Endothelial cell of umbilical vein (primary cell): ENCODE measurements around the gene SCYGR6. TPM values are rescaled to one million over a fixed set of nuclear protein-coding genes. Genes with fewer than 3 reads are reported as not detected.

Source experiments
- BruUV-seq: library from RNA; stranded (reverse); fragments of 400-500 nt; replicated peaks from 2 replicates; lab custom pipeline; 2021; lab: Mats Ljungman, UMichigan
- CTCF ChIA-PET: fragments of 300-600, 350-600 bp; sonication (Branson Sonifier 250); formaldehyde crosslinking; loops from one replicate; lab custom pipeline; 2021; ENCODE audit warnings: antibody characterized with exemption, inconsistent platforms; lab: Charles Lee
- POLR2A ChIA-PET: fragments of 300-600, 350-600 bp; sonication (Branson Sonifier 250); formaldehyde crosslinking; loops from one replicate; lab custom pipeline; 2021; ENCODE audit warnings: antibody characterized with exemption, inconsistent platforms; lab: Charles Lee
- DNase-seq: peaks from one replicate; pipeline ENCODE4 v3.0.0-alpha.2; 2011; ENCODE audit warnings: low read depth, low spot score
- FAIRE-seq: peaks from 2 replicates; lab custom pipeline; 2011; peaks lifted over from hg19 to GRCh38; lab: Jason Lieb, UNC
- H2AFZ ChIP-seq: 2 replicates; pipeline ENCODE4 v1.6.0; 2012; ENCODE audit warnings: low read depth, low read length, control low read depth, inconsistent platforms
- H3K27ac ChIP-seq: 2 replicates; pipeline ENCODE4 v1.5.1; 2011; ENCODE audit warnings: low read depth, mild to moderate bottlenecking, control low read depth, low read length, moderate library complexity; ENCODE audit not compliant: insufficient read depth
- H3K27me3 ChIP-seq, 2 experiments: 2 replicates each; pipeline versions ENCODE4 v1.6.0 to v1.6.1; 2011; ENCODE audit warnings: low read length in 2 of 2, mixed read lengths in 1 of 2; ENCODE audit not compliant: control insufficient read depth in 2 of 2, insufficient read depth in 2 of 2
- H3K36me3 ChIP-seq, 2 experiments: 2 replicates in 1 of 2; 3 replicates in 1 of 2; pipeline ENCODE4 v1.5.1; 2011; ENCODE audit warnings: low read length in 2 of 2, mild to moderate bottlenecking in 1 of 2, moderate library complexity in 1 of 2; ENCODE audit not compliant: control insufficient read depth in 2 of 2, insufficient read depth in 2 of 2; ENCODE audit errors: extremely low read depth in 1 of 2
- H3K4me1 ChIP-seq: 3 replicates; pipeline ENCODE4 v1.5.1; 2011; ENCODE audit warnings: mild to moderate bottlenecking, low read length; ENCODE audit not compliant: control insufficient read depth, insufficient read depth; ENCODE audit errors: extremely low read depth
- H3K4me2 ChIP-seq: 2 replicates; pipeline ENCODE4 v1.6.1; 2011; ENCODE audit warnings: low read length, control low read depth, mixed read lengths; ENCODE audit not compliant: insufficient read depth
- H3K4me3 ChIP-seq, 3 experiments: fragments of 200-600 bp in 1 of 3; sonication (generic), shearing (Covaris generic) in 1 of 3; replicated peaks in 1 of 3; 2 replicates each; pipeline ENCODE4 v1.5.1; 2011 to 2016; ENCODE audit warnings: control low read depth in 3 of 3, low read length in 3 of 3, mild to moderate bottlenecking in 2 of 3, inconsistent platforms in 1 of 3, low read depth in 1 of 3, moderate library complexity in 1 of 3; ENCODE audit not compliant: insufficient read depth in 1 of 3
- H3K79me2 ChIP-seq: 2 replicates; pipeline ENCODE4 v1.6.0; 2012; ENCODE audit warnings: low read length, inconsistent platforms; ENCODE audit not compliant: control insufficient read depth, insufficient read depth
- H3K9ac ChIP-seq: replicated peaks from 2 replicates; pipeline ENCODE3; 2011; ENCODE audit warnings: low read length, control low read depth; ENCODE audit not compliant: insufficient read depth; ENCODE audit errors: extremely low read depth
- H3K9me1 ChIP-seq: replicated peaks from 3 replicates; pipeline ENCODE4 v1.6.0; 2011; ENCODE audit warnings: mild to moderate bottlenecking, low read length; ENCODE audit not compliant: control insufficient read depth, insufficient read depth; ENCODE audit errors: extremely low read depth
- H3K9me3 ChIP-seq: replicated peaks from 2 replicates; pipeline ENCODE4 v1.5.1; 2012; ENCODE audit warnings: low read length, inconsistent platforms; ENCODE audit not compliant: control insufficient read depth, insufficient read depth
- H4K20me1 ChIP-seq: replicated peaks from 2 replicates; pipeline ENCODE3; 2011; ENCODE audit warnings: mild to moderate bottlenecking, low read length; ENCODE audit not compliant: control insufficient read depth, insufficient read depth; ENCODE audit errors: extremely low read depth
- CTCF ChIP-seq, 2 donors: IDR thresholded peaks; 1 replicate in 1 of 2; 2 replicates in 1 of 2; pipeline ENCODE4 v1.5.1; 2011; ENCODE audit warnings: low read length in 2 of 2, mild to moderate bottlenecking in 2 of 2, moderate library complexity in 2 of 2, control low read depth in 1 of 2, inconsistent platforms in 1 of 2, low read depth in 1 of 2; ENCODE audit not compliant: insufficient read depth in 1 of 2; ENCODE audit errors: extremely low read depth in 1 of 2
- EZH2 ChIP-seq: IDR thresholded peaks from 2 replicates; pipeline ENCODE4 v1.6.1; 2012; ENCODE audit warnings: borderline replicate concordance, low read depth, mild to moderate bottlenecking, moderate library complexity, low read length, inconsistent platforms; ENCODE audit not compliant: severe bottlenecking
- FOS ChIP-seq: IDR thresholded peaks from 2 replicates; pipeline ENCODE4 v1.6.1; 2011; ENCODE audit warnings: mild to moderate bottlenecking, low read length, moderate library complexity, borderline replicate concordance; ENCODE audit not compliant: insufficient read depth
- GATA2 ChIP-seq: IDR thresholded peaks from 2 replicates; pipeline ENCODE4 v1.7.0; 2011; ENCODE audit warnings: low read depth, mild to moderate bottlenecking, moderate library complexity, mixed read lengths, low read length; ENCODE audit not compliant: insufficient read length, insufficient read depth
- JUN ChIP-seq: IDR thresholded peaks from 2 replicates; pipeline ENCODE4 v1.6.1; 2011; ENCODE audit warnings: borderline replicate concordance, low read depth; ENCODE audit not compliant: insufficient read length, insufficient read depth
- MAX ChIP-seq: IDR thresholded peaks from 2 replicates; pipeline ENCODE4 v1.6.1; 2011; ENCODE audit not compliant: insufficient read depth, insufficient read length
- MYC ChIP-seq: IDR thresholded peaks from one replicate; pipeline ENCODE4 v1.6.1; 2011; ENCODE audit warnings: mild to moderate bottlenecking, low read depth, low read length
- POLR2A ChIP-seq: IDR thresholded peaks from 2 replicates; pipeline ENCODE4 v1.6.1; 2012; ENCODE audit warnings: low read depth, mild to moderate bottlenecking, control low read depth, low read length
- POLR2AphosphoS5 ChIP-seq: IDR thresholded peaks from 2 replicates; pipeline ENCODE4 v1.6.1; 2012; ENCODE audit warnings: low read depth, mild to moderate bottlenecking, control low read depth, low read length, moderate library complexity; ENCODE audit not compliant: insufficient read depth
- dilution Hi-C: fragments of 300-500 bp; cut with MboI; formaldehyde crosslinking; loops from one replicate; pipeline ENCODE4 v1.15.0; 2019; ENCODE audit warnings: low sequenced_read_pairs; ENCODE audit not compliant: extremely low pct_ligation_motif_present
- intact Hi-C: fragments of 100-400 bp; cut with micrococcal nuclease; formaldehyde crosslinking; loops from one replicate; pipeline ENCODE4 v1.10.0; 2022
- polyA plus RNA-seq, 4 experiments: library from polyadenylated mRNA; depleted of rRNA in 3 of 4; stranded (reverse) in 3 of 4; unstranded in 1 of 4; fragments of >200 nt; gene quantifications; 2 replicates each; pipeline versions ENCODE4 v1.2.1 to v1.2.3, GENCODE V29; 2011 to 2012; ENCODE audit warnings: missing spikeins in 1 of 4
- total RNA-seq: library from RNA; stranded (reverse); gene quantifications from 2 replicates; pipeline ENCODE4 v1.2.3, GENCODE V29; 2021

SCYGR6 gene
- total and polyA plus RNA-seq, 2 donors (not counting 3 experiments of a cell fraction or from before 2014, with no cell fraction given), result not detected

- intact Hi-C loops, result loop anchor here (1.0 to 5.0 kb wide), 10 partner anchors 26 to 636 kb away; partner anchors contain the start of genes AGFG1 and MFF
- dilution Hi-C loops, result no loop called here
- no peak for TF ChIP-seq POLR2AphosphoS5
- TF ChIP-seq CTCF (IDR thresholded peaks at IDR 0.05; ENCODE audit: extremely low read depth in 1 of 2, insufficient read depth in 1 of 2, low read depth in 1 of 2, low read length in 2 of 2), result peak; percentile 75 to 79
- no TSS peak for BruUV-seq
- Histone ChIP-seq H3K79me2 (no peaks in the 10 kb centered on the region), H3K27me3 (no peaks in the 10 kb centered on the region), H3K9ac (no peak overlapping the region), H3K4me3 (no peak overlapping the region), H3K4me2 (no peak overlapping the region), H3K36me3 (no peaks in the 10 kb centered on the region), H3K9me3 (no peaks in the 10 kb centered on the region), H2AFZ (peak overlapping the region; percentile 71), H3K9me1 (no peaks in the 10 kb centered on the region), H3K4me1 (peaks cover 7% of the 10 kb centered on the region), H4K20me1 (no peaks in the 10 kb centered on the region), H3K27ac (no peak overlapping the region)
- ChIA-PET POLR2A (interaction anchor here (0.6 to 1.4 kb wide), 3 partner anchors 41 to 360 kb away, joined by 3 to 5 read pairs (median 4); no protein-coding TSS in a partner anchor), CTCF (interaction anchor here (0.7 to 5.0 kb wide), 58 partner anchors 8 to 1665 kb away, joined by 3 to 139 read pairs (median 4); partner anchors contain the start of genes DAW1, SCYGR5 and SLC19A3)
- peak; percentile 85 for DNase-seq
- peak; percentile 92 for FAIRE-seq
Measured at GRCh38 chr2:227766373-227766883, 41.9 kb upstream of the SCYGR6 start.

- H3K4me3 ChIP-seq, result no peak overlapping the region
- no peaks in the 10 kb centered on the region for H3K79me2 ChIP-seq
- peak; percentile 21 for FAIRE-seq
- dilution Hi-C loops, result no loop called here
- no peaks in the 10 kb centered on the region for H3K27me3 ChIP-seq
- TF ChIP-seq MYC, result no peak
- TF ChIP-seq POLR2AphosphoS5, result no peak
- TF ChIP-seq EZH2, result no peak
- TF ChIP-seq MAX, result no peak
- TF ChIP-seq POLR2A, result no peak
- TF ChIP-seq GATA2, result no peak
- no peak for TF ChIP-seq CTCF (IDR thresholded peaks at IDR 0.05; ENCODE audit: extremely low read depth in 1 of 2, insufficient read depth in 1 of 2, low read depth in 1 of 2, low read length in 2 of 2)
- no peak for TF ChIP-seq JUN
- no peak for TF ChIP-seq FOS
- no peak overlapping the region for H3K4me2 ChIP-seq
- no peaks in the 10 kb centered on the region for H4K20me1 ChIP-seq
- ChIA-PET CTCF (interaction anchor here (0.7 to 5.0 kb wide), 59 partner anchors 8 to 1666 kb away, joined by 3 to 139 read pairs (median 4); partner anchors contain the start of genes DAW1, SCYGR5 and SLC19A3), POLR2A (interaction anchor here (0.6 to 1.4 kb wide), 3 partner anchors 191 to 359 kb away, joined by 3 to 5 read pairs (median 4); no protein-coding TSS in a partner anchor)
- H3K9me1 ChIP-seq, result no peaks in the 10 kb centered on the region
- no peak overlapping the region for H3K9ac ChIP-seq
- H3K4me1 ChIP-seq, result peaks cover 7% of the 10 kb centered on the region
- H3K36me3 ChIP-seq, result no peaks in the 10 kb centered on the region
- peak overlapping the region; percentile 29 for H3K27ac ChIP-seq
- no peak for DNase-seq
- intact Hi-C loops, result loop anchor here (1.0 to 5.0 kb wide), 10 partner anchors 25 to 636 kb away; partner anchors contain the start of genes AGFG1 and MFF
- peak overlapping the region; percentile 71 for H2AFZ ChIP-seq
- no TSS peak for BruUV-seq
- H3K9me3 ChIP-seq, result no peaks in the 10 kb centered on the region
Measured at GRCh38 chr2:227765788-227766372, 41.3 kb upstream of the SCYGR6 start.
